ENCODE measurements around the gene CD164L2. TPM values are rescaled to one million over a fixed set of nuclear protein-coding genes. Genes with fewer than 3 reads are reported as not detected.

Gene CD164L2
- total RNA-seq, 1 experiment from 2014 or later: not detected

DNA sequence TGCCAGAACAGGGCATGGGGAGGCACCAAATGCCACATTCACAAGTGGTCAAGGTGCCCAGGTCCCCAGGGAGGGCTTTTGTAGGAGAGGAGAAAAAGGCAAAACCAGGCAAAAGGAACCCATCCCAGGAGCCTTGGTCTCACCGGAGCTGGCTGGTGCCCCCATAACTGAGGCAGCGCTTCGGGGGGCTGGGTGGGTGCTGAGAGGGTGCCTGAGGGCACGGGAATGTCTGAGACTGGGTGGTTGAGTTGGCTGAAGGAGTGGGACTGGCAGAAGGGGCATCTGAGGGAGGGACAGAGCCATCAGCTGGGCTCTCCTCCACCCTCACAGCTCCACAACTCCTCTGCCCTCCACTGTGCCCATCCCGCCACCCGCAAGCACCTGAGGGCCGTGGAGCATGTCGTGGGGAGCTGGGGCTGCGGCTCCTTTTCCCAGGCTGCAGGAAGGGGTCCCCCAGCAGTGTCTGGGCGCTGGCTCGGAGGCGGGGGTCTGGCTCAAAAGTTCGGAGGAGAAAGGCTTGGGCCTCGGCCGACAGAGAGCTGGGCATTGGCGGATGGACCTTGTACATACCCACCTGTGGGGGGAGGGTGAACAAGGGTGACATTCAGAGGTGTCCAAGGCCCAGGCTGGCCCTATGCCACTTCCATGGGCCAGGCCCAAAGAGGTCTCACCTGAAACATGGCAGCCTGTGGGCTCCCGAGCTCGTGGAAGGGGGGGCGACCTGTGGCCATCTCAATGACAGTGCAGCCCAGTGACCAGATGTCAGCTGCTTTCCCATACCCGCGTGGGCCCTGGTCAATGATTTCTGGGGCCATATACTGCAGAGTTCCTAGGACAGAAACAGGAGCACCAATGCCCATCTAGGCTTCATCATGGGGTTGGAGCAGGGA lies 24.9 kb downstream of the CD164L2 start:
- no peaks in the 10 kb centered on the region for H3K9me3 Mint-ChIP-seq (ENCODE audit: unreplicated experiment)
- TF ChIP-seq, protein P1, sequence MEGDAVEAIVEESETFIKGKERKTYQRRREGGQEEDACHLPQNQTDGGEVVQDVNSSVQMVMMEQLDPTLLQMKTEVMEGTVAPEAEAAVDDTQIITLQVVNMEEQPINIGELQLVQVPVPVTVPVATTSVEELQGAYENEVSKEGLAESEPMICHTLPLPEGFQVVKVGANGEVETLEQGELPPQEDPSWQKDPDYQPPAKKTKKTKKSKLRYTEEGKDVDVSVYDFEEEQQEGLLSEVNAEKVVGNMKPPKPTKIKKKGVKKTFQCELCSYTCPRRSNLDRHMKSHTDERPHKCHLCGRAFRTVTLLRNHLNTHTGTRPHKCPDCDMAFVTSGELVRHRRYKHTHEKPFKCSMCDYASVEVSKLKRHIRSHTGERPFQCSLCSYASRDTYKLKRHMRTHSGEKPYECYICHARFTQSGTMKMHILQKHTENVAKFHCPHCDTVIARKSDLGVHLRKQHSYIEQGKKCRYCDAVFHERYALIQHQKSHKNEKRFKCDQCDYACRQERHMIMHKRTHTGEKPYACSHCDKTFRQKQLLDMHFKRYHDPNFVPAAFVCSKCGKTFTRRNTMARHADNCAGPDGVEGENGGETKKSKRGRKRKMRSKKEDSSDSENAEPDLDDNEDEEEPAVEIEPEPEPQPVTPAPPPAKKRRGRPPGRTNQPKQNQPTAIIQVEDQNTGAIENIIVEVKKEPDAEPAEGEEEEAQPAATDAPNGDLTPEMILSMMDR (IDR thresholded peaks at IDR 0.05; ENCODE audit: insufficient read depth in 1 of 2, low read depth in 1 of 2, low read length in 1 of 2, severe bottlenecking in 1 of 2, unreplicated experiment in 1 of 2): no peak
- Histone ChIP-seq H3K4me3 (ENCODE audit: low read depth, low read length) (no peak overlapping the region), H3K27me3 (replicated peaks; ENCODE audit: control insufficient read depth, insufficient read depth, low read length) (no peaks in the 10 kb centered on the region), H3K36me3 (ENCODE audit: control insufficient read depth, insufficient read depth, low read length) (no peaks in the 10 kb centered on the region), H3K4me1 (no peaks in the 10 kb centered on the region), H3K9me3 (no peaks in the 10 kb centered on the region)
- no TSS peak for BruUV-seq (replicated peaks)
- no peaks in the 10 kb centered on the region for H3K27me3 Mint-ChIP-seq (ENCODE audit: insufficient read depth, unreplicated experiment)
- peaks cover 11% of the 10 kb centered on the region for H3K36me3 Mint-ChIP-seq (ENCODE audit: insufficient read depth, unreplicated experiment)
- H3K27ac Mint-ChIP-seq (ENCODE audit: unreplicated experiment): no peak overlapping the region
- no peak overlapping the region for H3K4me3 Mint-ChIP-seq (ENCODE audit: unreplicated experiment)
- no peaks in the 10 kb centered on the region for H3K4me1 Mint-ChIP-seq (ENCODE audit: low read depth, unreplicated experiment)
- ChIA-PET POLR2A (no interaction called here), CTCF (interaction anchor here (0.5 to 1.5 kb wide), 8 partner anchors 7 to 58 kb away, joined by 3 to 6 read pairs (median 3); partner anchors contain the start of gene SYTL1)
- intact Hi-C loops (cut with micrococcal nuclease; ENCODE audit: unreplicated experiment): loop anchor here (10.0 kb wide), 1 partner anchor 53 kb away; no protein-coding TSS in a partner anchor
- no peak for DNase-seq

DNA sequence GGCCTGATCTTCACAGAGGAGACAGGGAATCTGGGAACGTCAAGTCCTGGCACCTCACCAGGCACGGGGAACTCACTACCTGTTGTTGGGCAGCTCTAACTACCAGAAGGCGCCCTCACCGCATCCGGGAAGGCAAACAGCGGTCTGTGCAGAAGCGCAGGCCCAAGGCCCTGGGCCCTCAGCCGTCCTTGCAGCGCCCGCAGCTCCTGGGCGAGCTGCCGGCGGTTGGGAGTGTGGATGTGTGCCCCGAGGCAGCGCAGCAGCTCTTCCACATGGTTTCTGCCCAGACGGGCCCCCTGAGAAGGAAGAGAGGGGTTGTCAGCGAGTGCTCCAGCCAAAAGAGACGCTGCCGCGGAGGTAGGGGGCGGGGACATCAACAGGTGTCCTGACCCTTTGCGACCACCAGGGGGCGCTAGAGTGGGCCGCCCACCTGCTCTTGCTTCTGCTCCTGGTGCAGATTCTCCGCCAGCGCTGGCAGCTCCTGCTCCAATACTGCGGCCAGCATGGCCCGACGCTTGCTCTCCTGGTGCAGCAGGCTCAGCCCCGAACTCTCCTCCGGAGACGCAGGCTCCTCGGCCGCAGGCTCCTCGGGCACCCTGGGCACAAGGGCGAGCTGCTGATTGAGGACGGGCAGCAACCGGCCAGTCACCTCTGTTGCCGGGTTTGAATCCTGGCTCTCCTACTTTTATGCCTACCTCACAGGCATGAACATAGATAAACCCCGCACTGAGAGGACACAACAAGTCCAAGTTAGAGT lies 25.7 kb downstream of the CD164L2 start:
- Mint-ChIP-seq H3K4me3 (ENCODE audit: unreplicated experiment) (no peak overlapping the region), H3K27ac (ENCODE audit: unreplicated experiment) (no peak overlapping the region), H3K9me3 (ENCODE audit: unreplicated experiment) (no peaks in the 10 kb centered on the region), H3K27me3 (ENCODE audit: insufficient read depth, unreplicated experiment) (no peaks in the 10 kb centered on the region), H3K36me3 (ENCODE audit: insufficient read depth, unreplicated experiment) (peaks cover 11% of the 10 kb centered on the region), H3K4me1 (ENCODE audit: low read depth, unreplicated experiment) (no peaks in the 10 kb centered on the region)
- Histone ChIP-seq H3K4me3 (ENCODE audit: low read depth, low read length) (no peak overlapping the region), H3K27me3 (replicated peaks; ENCODE audit: control insufficient read depth, insufficient read depth, low read length) (no peaks in the 10 kb centered on the region), H3K36me3 (ENCODE audit: control insufficient read depth, insufficient read depth, low read length) (no peaks in the 10 kb centered on the region), H3K9me3 (no peaks in the 10 kb centered on the region), H3K4me1 (no peaks in the 10 kb centered on the region)
- POLR2A ChIA-PET: no interaction called here
- BruUV-seq (replicated peaks): no TSS peak
- CTCF ChIA-PET: interaction anchor here (0.6 to 1.5 kb wide), 6 partner anchors 8 to 986 kb away, joined by 3 to 6 read pairs (median 4); no protein-coding TSS in a partner anchor
- peak; percentile 50 to 71 for DNase-seq
- TF ChIP-seq, protein P1 (IDR thresholded peaks at IDR 0.05; ENCODE audit: insufficient read depth in 1 of 2, low read depth in 1 of 2, low read length in 1 of 2, severe bottlenecking in 1 of 2, unreplicated experiment in 1 of 2): peak; percentile 79 to 83
- intact Hi-C loops (cut with micrococcal nuclease; ENCODE audit: unreplicated experiment): loop anchor here (1.0 to 10.0 kb wide), 2 partner anchors 31 to 53 kb away; no protein-coding TSS in a partner anchor

DNA sequence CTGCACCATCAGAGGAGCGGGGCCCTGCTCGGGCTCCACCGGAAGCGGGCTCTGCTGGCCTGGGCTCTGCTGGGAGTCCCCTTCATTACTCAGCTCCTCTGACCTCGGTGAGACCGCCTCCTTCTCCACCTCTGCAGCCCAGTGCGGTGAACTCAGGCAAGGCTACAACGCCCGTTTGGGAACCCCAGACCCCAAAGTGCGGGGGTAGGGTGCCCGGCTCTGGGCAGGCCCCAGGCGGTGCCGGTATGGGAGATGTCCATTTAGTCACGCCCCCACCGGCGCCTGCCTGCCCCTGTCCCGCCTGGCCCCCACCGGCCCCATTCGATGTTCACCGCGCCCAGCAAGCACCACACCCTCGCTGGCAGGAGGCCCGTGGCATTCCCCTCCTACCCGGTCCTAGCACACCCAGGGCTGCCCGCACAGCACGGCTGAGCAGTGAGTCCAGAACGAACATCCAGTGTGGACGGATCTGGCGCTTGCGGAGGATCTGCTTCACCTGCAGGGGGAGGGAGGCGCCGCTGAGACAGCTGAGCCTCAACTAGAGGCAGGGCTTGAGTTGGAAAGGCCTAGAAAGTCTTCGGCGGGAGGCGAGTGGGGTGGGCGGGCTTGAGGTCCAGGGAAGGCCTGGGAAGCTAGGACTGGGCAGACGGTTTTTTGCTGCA lies 26.4 kb downstream of the CD164L2 start:
- ChIA-PET POLR2A (no interaction called here), CTCF (interaction anchor here (0.6 to 1.5 kb wide), 5 partner anchors 9 to 987 kb away, joined by 3 to 6 read pairs (median 5); no protein-coding TSS in a partner anchor)
- Histone ChIP-seq H3K4me1 (0 out of 2 replicates have a peak, but pooled peaks cover 2% of the 10 kb centered on the region), H3K9me3 (no peaks in the 10 kb centered on the region), H3K4me3 (ENCODE audit: low read depth, low read length) (no peak overlapping the region), H3K36me3 (ENCODE audit: control insufficient read depth, insufficient read depth, low read length) (no peaks in the 10 kb centered on the region), H3K27me3 (replicated peaks; ENCODE audit: control insufficient read depth, insufficient read depth, low read length) (no peaks in the 10 kb centered on the region)
- intact Hi-C loops (cut with micrococcal nuclease; ENCODE audit: unreplicated experiment): loop anchor here (1.0 to 10.0 kb wide), 2 partner anchors 32 to 52 kb away; no protein-coding TSS in a partner anchor
- H3K4me3 Mint-ChIP-seq (ENCODE audit: unreplicated experiment): no peak overlapping the region
- peaks cover 12% of the 10 kb centered on the region for H3K36me3 Mint-ChIP-seq (ENCODE audit: insufficient read depth, unreplicated experiment)
- DNase-seq: no peak
- no peaks in the 10 kb centered on the region for H3K4me1 Mint-ChIP-seq (ENCODE audit: low read depth, unreplicated experiment)
- no peaks in the 10 kb centered on the region for H3K9me3 Mint-ChIP-seq (ENCODE audit: unreplicated experiment)
- TF ChIP-seq, protein P1 (IDR thresholded peaks at IDR 0.05; ENCODE audit: insufficient read depth in 1 of 2, low read depth in 1 of 2, low read length in 1 of 2, severe bottlenecking in 1 of 2, unreplicated experiment in 1 of 2): no peak
- BruUV-seq (replicated peaks): no TSS peak
- H3K27ac Mint-ChIP-seq (ENCODE audit: unreplicated experiment): no peak overlapping the region
- H3K27me3 Mint-ChIP-seq (ENCODE audit: insufficient read depth, unreplicated experiment): no peaks in the 10 kb centered on the region
